D341Med (cell line): Measurements from ENCODE around the gene THAP2.
"Not testable (repeated sequence)": the region's sequence is repeated elsewhere in the genome, so short reads cannot be mapped to it uniquely, and the experiment has no call there.

Experiments
- DNase-seq: peaks from one replicate; pipeline ENCODE4 v3.0.0; 2012; ENCODE audit warnings: low spot score

Gene THAP2

DNA sequence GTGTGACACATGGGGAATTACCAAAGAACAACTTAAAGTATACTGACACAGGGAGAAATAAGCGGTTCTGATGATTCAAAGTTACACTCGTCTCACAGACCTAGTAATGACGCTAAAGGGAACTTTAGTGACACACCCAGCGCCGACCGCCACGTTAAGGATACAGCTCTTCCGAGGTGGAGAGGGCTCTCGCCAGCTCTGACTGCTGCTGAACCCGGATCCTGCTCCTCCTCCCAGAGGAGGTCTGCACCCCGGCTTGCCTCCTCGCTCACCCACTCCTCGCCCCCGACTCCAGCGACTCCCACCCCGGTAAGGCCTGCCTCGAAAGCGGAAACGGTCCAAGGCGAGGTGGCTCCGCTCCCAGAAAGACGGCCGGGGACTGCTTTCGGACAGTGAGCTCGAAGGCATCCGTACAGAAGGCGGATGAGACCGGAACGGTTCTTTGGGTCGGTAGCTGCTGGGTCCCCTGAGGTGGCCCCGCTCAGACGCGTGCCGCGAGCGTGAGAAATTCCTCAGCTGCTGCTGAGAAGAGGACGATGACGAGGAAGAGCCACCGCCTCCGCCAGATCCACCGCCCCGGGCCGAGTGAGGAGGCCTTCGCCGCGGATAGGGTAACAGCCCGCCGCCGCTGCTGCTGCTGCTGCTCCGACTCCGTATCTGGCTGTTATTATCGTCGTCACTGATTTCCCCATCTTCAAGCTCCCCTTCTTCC is 1.1 kb upstream of the THAP2 start:
- DNase-seq: peak; percentile 68

DNA sequence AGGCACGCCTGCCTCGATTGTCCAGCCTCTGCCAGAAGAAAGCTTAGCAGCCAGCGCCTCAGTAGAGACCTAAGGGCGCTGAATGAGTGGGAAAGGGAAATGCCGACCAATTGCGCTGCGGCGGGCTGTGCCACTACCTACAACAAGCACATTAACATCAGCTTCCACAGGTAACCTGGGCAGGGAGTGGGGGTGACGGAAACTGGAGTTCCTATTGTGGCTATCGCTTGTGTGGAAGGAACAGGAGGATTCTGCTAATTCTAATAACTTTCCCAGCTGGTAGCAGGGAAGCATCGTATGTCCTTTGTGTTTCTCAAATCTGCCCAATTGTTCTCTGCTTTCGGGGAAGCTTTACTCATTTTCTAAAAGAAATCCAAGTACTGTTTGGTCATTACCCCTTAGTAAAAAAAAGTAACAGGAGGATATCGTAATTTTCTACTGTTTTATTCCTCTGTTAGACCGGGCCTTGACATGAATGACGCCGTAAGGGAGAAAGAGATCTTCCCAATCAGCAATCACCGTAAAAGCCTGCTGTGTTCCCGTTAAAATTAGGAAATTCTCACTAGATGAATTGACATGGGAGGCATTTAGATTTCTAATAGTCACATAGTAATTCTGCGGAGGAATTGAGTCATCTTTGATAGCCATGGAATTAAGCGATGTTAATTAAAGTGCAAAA is 449 bp downstream of the THAP2 start:
- DNase-seq: no peak

DNA sequence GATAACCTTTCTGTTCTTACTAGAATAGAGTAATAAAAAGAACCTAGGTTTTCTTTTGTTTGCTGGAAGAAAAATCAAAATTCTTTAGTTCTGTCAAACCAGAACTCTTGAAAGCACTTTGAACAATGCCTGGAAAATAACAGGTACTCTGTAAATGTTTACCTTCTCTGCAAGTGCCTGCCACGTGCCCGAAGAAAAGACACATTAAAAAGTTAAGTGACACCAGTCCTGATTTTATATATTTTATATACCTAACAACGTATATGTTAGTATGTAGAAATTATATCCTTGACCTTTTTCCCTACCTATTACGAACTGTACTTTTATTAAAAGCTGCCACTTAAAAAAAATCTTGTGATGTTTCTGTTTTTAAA is 976 bp downstream of the THAP2 start:
- DNase-seq: no peak

DNA sequence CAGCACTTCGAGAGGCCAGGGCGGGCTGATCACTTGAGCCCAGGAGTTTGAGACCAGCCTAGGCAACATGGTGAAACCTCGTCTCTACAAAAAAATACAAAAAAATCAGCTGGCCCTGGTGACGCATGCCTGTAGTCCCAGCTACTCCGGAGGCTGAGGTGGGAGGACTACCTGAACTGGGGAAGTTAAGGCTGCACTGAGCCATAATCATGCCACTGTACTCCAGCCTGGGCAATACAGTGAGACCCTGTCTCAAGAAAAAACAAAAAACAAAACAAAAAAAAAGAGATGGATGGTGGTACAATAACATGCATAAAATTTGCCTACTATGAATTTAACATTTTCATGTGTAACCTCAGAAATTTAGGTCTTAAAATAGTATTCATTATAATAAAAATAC is 2.2 kb downstream of the THAP2 start:
- no peak for DNase-seq

DNA sequence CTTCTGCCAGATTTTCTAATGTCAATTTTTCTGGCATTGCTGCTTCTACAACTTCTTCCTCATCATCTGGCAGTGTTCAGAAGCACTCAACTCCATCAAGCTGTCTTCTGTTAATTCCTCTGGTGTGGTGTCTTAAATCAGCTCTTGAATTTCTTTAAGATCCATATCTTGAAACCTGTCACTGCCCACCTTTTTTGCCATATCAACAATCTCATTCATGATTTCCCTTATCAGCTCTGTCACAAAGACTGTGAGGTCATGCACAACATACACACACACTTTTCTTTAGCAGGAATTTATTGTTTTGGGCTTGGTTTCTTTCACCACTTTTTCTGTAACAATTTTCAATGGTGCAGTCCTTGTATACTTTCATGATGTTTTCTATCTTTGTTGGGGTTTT is 7.2 kb downstream of the THAP2 start:
- DNase-seq: no peak

DNA sequence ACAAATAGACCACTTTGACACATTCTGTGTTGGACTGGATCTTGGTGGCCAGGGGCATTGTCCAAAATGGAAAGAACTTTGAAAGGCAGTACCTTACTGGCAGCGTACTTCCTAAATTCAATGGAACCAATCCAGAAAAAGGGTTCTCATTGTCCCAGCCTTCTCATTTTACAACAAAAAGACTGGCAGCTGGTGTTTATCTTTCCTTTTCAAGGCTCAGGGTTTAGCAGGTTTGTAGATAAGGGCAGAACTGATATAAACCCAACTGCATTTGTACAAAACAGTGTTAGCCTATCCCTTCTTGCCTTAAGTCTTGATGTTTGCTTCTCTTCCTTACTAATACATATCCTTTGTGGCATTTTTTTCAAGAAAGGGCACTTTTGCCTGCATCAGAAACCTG is 7.7 kb downstream of the THAP2 start:
- no peak for DNase-seq

DNA sequence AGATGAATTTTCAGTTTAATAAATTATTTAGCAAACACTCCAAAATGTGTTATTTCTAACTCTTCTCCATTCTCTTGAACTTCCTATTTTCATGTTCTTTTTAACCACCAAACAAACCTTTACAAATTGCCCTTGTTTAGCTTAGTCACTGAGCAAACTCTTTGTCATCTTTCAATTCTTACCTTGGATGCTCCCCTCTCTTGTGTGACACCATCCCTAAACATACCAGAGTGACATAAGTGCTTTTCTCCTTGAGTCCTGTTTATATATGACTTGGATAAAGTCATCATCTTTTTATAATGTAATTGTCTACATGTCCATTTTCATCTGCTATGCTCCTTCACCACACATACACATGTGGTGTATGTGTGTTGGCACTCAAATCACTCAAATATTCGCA is 18.4 kb downstream of the THAP2 start:
- DNase-seq: no peak

DNA sequence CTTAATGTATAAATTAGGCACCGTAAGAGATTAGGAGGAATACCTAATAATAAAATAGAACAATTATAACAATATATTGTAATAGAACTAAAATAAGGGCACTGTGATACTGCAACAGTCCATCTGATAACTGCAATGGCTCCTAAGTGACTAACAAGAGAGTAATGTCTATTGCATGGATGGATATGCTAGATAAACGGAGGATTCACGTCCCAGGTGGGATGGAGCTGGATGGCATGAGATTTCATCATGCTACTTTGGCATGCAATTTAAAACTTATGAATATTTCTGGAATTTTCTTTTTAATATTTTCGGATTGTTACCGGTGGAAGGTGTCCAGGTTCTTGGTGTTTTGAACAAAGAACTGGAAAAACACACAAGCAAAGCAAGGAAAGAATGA is 19.5 kb downstream of the THAP2 start:
- no peak for DNase-seq

DNA sequence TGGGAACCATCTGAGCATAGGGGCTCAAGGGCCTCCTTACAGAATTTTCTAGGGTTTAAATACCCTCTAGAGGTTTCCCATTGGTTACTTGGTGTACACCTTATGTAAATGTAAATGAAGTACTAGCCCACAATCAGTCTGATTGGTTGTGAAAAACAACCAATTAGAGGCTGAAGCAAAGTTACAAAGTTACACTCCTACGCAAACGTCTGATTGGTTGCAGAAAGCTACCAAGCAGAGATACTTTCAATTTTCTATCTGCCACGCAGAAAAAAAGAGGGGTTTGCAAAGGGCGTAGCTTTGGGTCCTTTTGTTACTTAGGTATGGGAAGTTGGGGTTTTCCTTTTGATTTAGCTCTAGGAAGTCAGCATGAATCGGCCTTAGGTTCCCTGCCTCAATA is 20.0 kb downstream of the THAP2 start:
- DNase-seq: no peak

DNA sequence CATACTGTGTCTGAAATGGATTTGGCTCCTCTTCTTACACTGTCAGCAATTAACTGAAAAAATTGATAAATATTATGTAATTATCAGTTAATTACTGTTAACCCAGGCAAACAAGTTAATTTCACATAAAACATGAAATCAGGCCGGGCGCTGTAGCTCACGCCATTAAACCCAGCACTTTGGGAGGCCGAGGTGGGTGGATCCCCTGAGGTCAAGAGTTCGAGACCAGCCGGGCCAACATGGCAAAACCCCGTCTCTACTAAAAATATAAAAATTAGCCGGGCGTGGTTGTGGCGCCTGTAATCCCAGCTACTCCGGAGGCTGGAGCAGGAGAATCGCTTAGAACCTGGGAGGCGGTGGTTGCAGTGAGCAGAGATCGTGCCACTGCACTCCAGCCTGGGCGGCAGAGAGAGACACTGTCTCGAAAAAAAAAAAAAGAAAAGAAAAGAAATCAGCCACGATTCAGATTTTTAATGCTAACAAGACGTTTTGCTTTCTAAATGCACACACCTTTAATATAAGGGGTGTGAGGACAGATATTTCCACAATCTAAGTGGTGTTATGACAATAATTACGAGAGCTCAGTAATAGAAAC is 21.3 kb downstream of the THAP2 start:
- no peak for DNase-seq

DNA sequence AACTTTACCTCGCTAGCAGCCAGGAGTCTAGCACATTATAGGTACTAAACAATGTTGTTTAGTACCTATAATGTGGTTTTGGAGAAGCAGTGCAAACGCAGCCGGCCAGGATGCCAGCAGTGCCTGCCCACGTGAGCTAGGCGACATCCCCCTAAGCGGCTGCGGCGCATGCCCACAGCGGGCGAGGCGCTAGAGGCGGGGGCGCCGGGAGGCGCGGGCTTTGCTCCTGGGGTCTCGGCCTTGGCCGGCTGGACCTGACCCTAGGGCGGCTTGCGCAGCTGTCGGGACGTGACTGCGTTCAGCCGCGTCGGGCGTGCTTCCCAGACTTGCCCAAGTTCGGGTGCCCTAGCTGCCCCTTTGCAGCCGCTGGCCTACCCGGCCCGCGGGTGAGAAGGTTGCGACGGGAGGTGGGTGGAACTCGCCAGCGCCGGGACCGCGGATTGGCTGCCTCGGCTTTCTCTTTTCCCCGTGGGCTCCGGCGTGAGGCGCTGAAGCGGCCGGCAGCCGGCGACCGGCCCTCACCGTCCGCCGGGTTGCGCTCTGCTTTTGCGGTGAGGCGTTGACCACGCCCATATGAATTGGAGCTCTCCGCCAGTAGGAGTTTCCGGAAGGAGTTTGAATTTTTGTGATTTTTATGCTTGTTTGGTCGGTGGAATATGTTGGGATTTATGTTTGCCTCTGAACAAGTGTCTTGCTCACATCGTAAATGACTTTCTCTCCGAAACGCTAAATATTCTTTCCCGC is 22.0 kb downstream of the THAP2 start, which contains the start of gene TMEM19:
TSS of gene TMEM19 (plus strand) at position 169 of the 744 bp plus-strand sequence. CDS start 599 bp downstream, outside the sequence.
- DNase-seq: peak; percentile 95

DNA sequence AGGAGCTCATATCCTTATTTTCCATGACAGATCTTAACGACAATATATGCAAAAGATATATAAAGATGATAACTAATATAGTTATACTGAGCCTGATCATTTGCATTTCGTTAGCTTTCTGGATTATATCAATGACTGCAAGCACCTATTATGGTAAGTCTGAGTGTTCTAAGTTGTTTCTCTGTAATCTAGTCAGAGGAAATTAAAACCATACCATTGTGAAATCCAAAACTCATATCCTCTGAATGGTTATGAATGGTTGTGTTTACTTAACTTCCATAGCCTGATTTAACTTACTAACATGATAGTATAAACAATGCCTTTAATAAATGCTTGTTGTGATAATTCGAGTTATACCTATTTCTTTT is 22.5 kb downstream of the THAP2 start:
- no peak for DNase-seq

DNA sequence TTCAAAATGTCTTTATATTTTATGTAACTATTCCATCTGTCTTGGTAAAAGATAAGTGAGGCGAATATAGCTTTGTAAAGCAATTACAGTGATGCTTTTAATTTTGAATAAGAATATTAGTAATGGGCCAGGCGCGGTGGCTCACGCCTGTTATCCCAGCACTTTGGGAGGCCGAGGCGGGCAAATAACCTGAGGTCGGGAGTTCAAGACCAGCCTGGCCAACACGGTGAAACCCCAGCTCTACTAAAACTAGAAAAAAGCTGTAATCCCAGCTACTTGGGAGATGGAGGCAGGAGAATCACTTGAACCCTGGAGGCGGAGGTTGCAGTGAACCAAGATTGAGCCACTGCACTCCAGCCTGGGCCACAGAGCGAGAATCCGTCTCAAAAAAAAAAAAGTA is 23.1 kb downstream of the THAP2 start:
- not testable (repeated sequence) for DNase-seq

DNA sequence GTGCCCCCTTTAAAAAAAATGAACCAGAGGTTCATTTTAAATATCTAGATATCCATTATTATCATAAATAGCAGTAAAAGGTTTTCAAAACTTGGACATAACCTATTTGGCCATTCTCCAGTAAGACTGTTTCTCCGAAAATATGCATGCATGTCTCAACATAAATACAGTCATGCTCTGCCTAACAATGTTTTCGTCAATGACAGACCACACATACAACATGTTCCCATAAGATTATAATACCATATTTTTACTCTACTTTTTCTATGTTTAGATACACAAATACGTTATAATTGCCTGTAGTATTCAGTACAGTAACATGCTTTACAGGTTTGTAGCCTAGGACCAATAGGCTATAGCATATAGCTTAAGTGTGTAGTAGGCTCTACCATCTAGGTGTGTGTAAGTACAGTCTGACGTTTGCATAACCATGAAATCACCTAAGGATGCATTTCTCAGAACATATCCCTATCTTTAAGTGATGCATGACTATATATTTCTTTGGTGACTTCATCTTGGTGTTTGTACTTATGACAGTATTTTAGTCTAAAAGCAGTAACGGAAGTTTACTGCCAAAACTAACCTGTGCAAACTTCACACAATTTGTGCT is 25.0 kb downstream of the THAP2 start:
- no peak for DNase-seq

DNA sequence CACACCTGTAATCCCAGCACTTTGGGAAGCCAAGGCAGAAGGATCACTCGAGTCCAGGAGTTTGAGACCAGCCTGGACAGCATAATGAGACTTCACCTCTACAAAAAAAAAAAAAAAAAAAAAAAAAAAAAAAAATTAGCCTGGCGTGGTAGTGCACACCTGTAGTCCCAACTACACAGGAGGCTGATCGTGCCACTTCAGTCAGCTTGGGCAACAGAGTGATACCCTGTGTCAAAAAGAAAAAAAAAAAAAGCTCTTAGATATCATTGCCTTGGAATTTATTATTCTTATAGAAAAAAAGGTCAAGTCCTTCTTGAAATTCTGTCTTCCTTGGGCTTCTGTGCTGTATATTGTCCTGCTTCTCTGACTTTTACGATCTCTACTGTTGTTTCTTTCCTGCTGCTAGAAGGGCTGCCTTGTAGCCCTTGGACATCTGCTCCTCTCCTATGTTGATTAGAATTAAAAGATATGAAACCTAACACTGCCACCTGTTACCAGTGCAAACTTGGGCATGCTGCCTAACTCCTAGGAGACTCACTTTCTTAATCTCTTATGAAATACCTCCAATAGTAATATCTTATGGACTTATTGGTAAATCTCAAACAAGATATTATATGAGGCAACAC is 27.5 kb downstream of the THAP2 start:
- DNase-seq: peak; percentile 42

DNA sequence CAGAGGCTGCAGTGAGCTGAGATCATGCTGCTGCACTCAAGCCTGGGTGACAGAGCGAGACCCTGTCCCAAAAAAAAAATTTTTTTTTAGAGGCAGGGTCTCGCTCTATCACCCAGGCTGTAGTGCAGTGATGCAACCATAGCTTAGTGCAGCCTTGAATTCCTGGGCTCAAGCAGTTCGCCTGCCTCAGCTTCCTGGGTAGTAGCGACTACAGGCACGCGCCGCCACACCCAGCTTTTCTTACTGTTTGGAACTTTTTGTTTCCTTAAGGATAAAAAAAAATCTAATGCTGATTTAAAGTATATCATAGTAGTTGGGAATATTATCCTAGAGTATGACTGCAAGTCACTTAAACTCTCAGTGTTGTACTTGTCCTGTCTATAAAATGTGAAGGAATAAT is 29.0 kb downstream of the THAP2 start:
- no peak for DNase-seq

DNA sequence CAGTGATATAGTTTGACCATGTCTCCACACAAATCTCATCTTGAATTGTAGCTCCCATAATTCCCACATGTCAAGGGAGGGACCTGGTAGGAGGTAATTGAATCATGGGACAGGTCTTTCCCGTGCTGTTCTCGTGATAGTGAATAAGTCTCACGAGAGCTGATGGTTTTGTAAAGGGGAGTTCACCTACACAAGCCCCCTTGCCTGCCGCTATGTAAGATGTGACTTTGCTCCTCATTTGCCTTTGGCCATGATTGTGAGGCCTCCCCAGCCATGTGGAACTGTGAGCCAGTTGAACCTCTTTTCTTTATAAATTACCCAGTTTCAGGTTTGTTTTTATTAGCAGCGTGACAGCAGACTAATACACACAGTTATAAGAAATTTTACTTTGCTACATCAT is 29.6 kb downstream of the THAP2 start:
- not testable (repeated sequence) for DNase-seq

DNA sequence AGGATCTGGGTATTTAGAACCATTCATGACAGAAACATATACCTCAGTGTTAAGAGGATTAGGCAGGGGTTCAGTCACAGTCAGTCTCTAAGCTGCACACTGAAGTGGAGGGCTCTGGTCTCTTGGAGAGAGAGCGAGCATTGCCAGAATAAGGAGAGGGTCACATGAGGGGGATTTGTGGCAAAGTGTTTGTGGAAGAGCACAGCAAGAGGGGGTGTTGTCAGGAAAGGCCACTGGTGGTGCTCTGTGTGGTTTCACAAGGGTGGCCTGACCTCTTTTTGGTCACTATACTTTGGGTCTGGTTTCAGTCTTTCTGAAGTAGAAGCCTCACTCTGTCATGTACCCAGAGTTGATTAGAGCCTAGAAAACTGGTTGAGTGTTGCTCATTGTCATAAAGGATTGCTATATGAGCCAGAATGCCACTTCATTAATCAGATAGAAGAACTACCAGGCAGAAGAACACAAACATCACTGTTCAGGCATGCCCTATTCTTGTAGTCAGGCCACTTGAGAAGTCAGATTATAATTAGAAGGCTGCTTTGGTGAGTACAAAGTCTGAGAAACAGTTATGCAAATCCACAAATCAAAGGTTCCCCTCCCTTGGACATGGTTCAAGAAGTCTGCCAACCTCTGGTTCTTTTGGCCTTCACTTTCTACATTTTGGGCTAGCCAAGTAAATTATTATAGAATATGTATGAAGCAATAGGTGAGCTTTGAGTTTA is 30.2 kb downstream of the THAP2 start:
- peak; percentile 66 for DNase-seq

DNA sequence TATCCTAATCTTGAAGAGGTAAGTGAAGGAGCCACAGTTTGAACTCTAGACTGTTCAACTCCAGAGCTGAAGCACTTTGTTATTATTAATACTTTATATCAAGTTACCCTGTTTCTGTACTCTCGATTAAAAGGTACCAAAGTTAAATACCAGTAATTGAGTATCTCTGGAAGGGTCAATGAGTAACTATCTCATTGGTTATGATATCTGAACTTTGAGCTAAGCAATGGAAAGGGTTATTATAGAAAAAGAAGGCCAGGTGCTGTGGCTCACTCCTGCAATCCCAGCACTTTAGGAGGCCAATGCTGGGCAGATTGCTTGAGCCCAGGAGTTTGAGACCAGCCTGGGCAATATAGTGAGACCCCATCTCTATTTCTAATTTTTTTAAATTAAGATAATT is 31.7 kb downstream of the THAP2 start:
- DNase-seq: no peak

DNA sequence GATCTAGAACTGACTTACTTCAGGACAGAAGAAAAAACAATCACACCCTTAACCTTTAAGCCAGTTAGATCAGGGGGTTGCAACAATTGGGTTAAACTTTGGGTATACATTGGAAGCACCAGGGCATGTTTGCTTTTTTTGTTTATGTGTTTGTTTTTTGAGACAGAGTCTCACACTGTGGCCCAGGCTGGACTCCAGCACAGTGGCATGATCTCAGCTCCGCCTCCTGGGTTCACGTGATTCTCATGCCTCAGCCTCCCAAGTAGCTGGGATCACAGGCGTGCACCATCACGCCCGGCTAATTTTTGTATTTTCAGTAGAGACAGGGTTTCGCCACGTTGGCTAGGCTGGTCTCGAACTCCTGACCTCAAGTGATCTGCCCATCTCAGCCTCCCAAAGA is 38.1 kb downstream of the THAP2 start:
- not testable (repeated sequence) for DNase-seq

DNA sequence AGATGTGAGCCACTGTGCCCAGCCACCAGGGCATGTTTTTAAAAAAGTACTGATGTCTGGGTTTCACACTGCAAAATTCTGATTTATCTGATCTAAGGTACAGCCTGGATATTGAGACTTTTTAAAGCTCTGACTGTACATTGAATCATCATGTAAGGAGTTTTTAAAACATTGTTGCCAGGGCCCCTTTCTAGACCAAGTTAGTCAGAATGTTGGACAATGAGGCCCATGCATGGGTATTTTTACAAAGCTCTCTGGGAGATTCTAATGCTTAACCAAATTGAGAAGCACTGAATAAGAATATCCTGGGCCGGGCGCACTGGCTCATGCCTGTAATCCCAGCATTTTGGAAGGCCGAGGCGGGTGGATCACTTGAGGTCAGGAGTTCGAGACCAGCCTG is 38.5 kb downstream of the THAP2 start:
- no peak for DNase-seq
